DND-41 (cell line): ENCODE results near the gene KLF15.

Source experiments
- ATAC-seq: fragments of 200-7000 bp; cut with Tn5 transposase; 3 replicates; pipeline ENCODE4 v1.9.1; 2021; ENCODE audit warnings: low read depth; ENCODE audit not compliant: insufficient read depth
- DNase-seq: peaks from one replicate; pipeline ENCODE4 v3.0.0-alpha.2; 2020
- H2AFZ ChIP-seq: 2 replicates; pipeline ENCODE4 v1.6.0; 2012; ENCODE audit warnings: low read depth, low read length
- H3K27ac ChIP-seq: 2 replicates; pipeline ENCODE4 v1.5.1; 2012; ENCODE audit warnings: low read length, inconsistent platforms
- H3K27me3 ChIP-seq: fragments of 200-600 bp; sonication (generic); 2 replicates; pipeline ENCODE4 v1.6.0; 2012; ENCODE audit warnings: low read length, mild to moderate bottlenecking, inconsistent platforms; ENCODE audit not compliant: insufficient read depth, poor library complexity
- H3K36me3 ChIP-seq: 2 replicates; pipeline ENCODE4 v1.5.1; 2012; ENCODE audit warnings: low read length, inconsistent platforms; ENCODE audit not compliant: insufficient read depth
- H3K4me1 ChIP-seq: 2 replicates; pipeline ENCODE4 v1.5.1; 2012; ENCODE audit warnings: mild to moderate bottlenecking, low read length; ENCODE audit not compliant: insufficient read depth
- H3K4me2 ChIP-seq: 2 replicates; pipeline ENCODE4 v1.6.0; 2012; ENCODE audit warnings: mild to moderate bottlenecking, moderate library complexity, low read length, inconsistent platforms; ENCODE audit not compliant: insufficient read depth
- H3K4me3 ChIP-seq, 2 experiments: fragments of 200-600 bp in 1 of 2; shearing (Covaris generic) in 1 of 2; 2 replicates each; pipeline ENCODE4 v1.5.1; 2012 to 2016; ENCODE audit warnings: inconsistent platforms in 2 of 2, low read length in 2 of 2, mild to moderate bottlenecking in 2 of 2, low read depth in 1 of 2, moderate library complexity in 1 of 2
- H3K79me2 ChIP-seq: 2 replicates; pipeline ENCODE4 v1.6.0; 2012; ENCODE audit warnings: low read length, inconsistent platforms; ENCODE audit not compliant: insufficient read depth
- H3K9ac ChIP-seq: 2 replicates; pipeline ENCODE4 v1.6.0; 2012; ENCODE audit warnings: low read depth, mild to moderate bottlenecking, inconsistent platforms, low read length, moderate library complexity
- H3K9me3 ChIP-seq: 2 replicates; pipeline ENCODE4 v1.5.1; 2012; ENCODE audit warnings: low read length, moderate library complexity, mild to moderate bottlenecking, inconsistent platforms; ENCODE audit not compliant: insufficient read depth, severe bottlenecking
- H4K20me1 ChIP-seq: 2 replicates; pipeline ENCODE4 v1.6.0; 2012; ENCODE audit warnings: low read length; ENCODE audit not compliant: insufficient read depth
- CTCF ChIP-seq: IDR thresholded peaks from 2 replicates; pipeline ENCODE4 v1.5.1; 2012; ENCODE audit warnings: borderline replicate concordance, low read length, moderate library complexity, mild to moderate bottlenecking; ENCODE audit not compliant: poor library complexity, severe bottlenecking; ENCODE audit errors: extremely low read depth
- EZH2 ChIP-seq: IDR thresholded peaks from 3 replicates; pipeline ENCODE4 v1.6.1; 2012; ENCODE audit warnings: borderline replicate concordance, low read depth, mild to moderate bottlenecking, moderate library complexity, low read length, inconsistent platforms; ENCODE audit not compliant: severe bottlenecking

KLF15 gene

GRCh38 chr3:126317029-126317996 is 39.9 kb downstream of the KLF15 start:
- Histone ChIP-seq H3K9me3 (no peaks in the 10 kb centered on the region), H3K27me3 (no peaks in the 10 kb centered on the region), H4K20me1 (no peaks in the 10 kb centered on the region), H3K36me3 (no peaks in the 10 kb centered on the region), H3K79me2 (no peaks in the 10 kb centered on the region), H3K4me1 (no peaks in the 10 kb centered on the region), H3K27ac (no peak overlapping the region), H3K4me3 (no peak overlapping the region), H3K4me2 (no peak overlapping the region), H2AFZ (no peak overlapping the region), H3K9ac (no peak overlapping the region)
- ATAC-seq, result no peak
- TF ChIP-seq EZH2, result no peak
- no peak for DNase-seq

DNA sequence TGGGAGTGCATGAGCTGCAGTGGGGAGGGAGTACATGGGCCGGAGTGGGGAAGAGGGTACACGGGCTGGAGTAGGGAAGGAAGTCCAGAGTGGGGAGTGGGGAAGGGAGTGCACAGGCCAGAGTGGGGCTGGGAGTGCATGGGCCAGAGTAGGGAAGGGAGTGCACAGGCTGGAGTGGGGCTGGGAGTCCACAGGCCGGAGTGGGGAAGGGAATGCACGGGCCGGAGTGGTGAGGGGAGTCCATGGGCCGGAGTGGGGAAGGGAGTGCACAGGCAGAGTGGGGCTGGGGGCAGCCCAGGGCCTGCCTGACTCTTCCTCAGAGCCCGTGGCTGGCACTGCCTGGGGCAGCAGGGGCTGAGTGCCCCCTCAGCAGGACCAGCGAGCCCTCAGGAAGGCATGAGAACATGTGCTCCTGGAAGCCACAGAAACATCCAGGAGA is 40.7 kb downstream of the KLF15 start:
- no peaks in the 10 kb centered on the region for H3K36me3 ChIP-seq
- H4K20me1 ChIP-seq, result no peaks in the 10 kb centered on the region
- no peak overlapping the region for H3K4me3 ChIP-seq
- no peaks in the 10 kb centered on the region for H3K4me1 ChIP-seq
- DNase-seq, result no peak
- no peak overlapping the region for H3K27ac ChIP-seq
- H3K27me3 ChIP-seq, result no peaks in the 10 kb centered on the region
- no peak for ATAC-seq
- no peaks in the 10 kb centered on the region for H3K9me3 ChIP-seq
- no peak overlapping the region for H3K9ac ChIP-seq
- no peak for TF ChIP-seq EZH2
- no peak for TF ChIP-seq CTCF
- H3K4me2 ChIP-seq, result no peak overlapping the region
- no peak overlapping the region for H2AFZ ChIP-seq
- H3K79me2 ChIP-seq, result no peaks in the 10 kb centered on the region

DNA sequence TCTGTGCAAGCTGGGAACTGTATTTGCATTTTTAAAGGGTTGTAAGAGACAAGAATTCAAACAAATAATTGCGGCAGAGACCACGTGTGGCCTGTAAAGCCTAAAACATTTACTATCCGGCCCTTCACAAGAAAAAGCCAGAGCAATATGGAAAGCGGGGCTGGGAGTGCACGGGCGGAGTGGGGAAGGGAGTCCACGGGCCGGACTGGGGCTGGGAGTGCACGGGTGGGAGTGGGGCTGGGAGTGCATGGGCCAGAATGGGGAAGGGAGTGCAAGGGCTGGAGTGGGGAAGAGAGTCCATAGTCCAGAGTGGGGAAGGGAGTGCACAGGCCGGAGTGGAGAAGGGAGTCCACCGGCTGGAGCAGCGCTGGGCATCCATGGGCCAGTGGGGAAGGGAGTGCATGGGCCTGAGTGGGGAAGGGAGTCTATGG is 41.2 kb downstream of the KLF15 start:
- H3K27ac ChIP-seq, result no peak overlapping the region
- H3K4me2 ChIP-seq, result no peak overlapping the region
- no peak overlapping the region for H3K4me3 ChIP-seq
- ATAC-seq (no peak), DNase-seq (no peak)
- no peaks in the 10 kb centered on the region for H3K36me3 ChIP-seq
- H3K9me3 ChIP-seq, result no peaks in the 10 kb centered on the region
- no peaks in the 10 kb centered on the region for H3K4me1 ChIP-seq
- no peaks in the 10 kb centered on the region for H3K27me3 ChIP-seq
- H3K9ac ChIP-seq, result no peak overlapping the region
- H3K79me2 ChIP-seq, result no peaks in the 10 kb centered on the region
- H2AFZ ChIP-seq, result no peak overlapping the region
- no peak for TF ChIP-seq EZH2
- TF ChIP-seq CTCF, result no peak
- no peaks in the 10 kb centered on the region for H4K20me1 ChIP-seq
